RWPE2 (cell line): ENCODE results near the gene BRSK2.
"Not testable (repeated sequence)": the region's sequence is repeated elsewhere in the genome, so short reads cannot be mapped to it uniquely, and the experiment has no call there.

Experiments used
- ATAC-seq: fragments of 200-7000 bp; cut with Tn5 transposase; 3 replicates; pipeline ENCODE4 v1.9.1; 2021; ENCODE audit warnings: low read depth
- DNase-seq: peaks from one replicate; pipeline ENCODE4 v3.0.0-alpha.2; 2020; ENCODE audit warnings: low spot score
- H3K27ac ChIP-seq: fragments of 450-650 bp; 2 replicates; pipeline ENCODE4 v1.5.1; 2017; ENCODE audit warnings: mild to moderate bottlenecking; ENCODE audit not compliant: poor library complexity, severe bottlenecking
- H3K27me3 ChIP-seq: fragments of 250-450 bp; sonication (Bioruptor Pico); 2 replicates; pipeline ENCODE4 v1.5.1; 2021; ENCODE audit warnings: mild to moderate bottlenecking, moderate library complexity; ENCODE audit not compliant: insufficient read depth, poor library complexity, severe bottlenecking
- H3K36me3 ChIP-seq: fragments of 250-450 bp; sonication (Bioruptor Pico); 2 replicates; pipeline ENCODE4 v1.5.1; 2020; ENCODE audit warnings: low read depth, mild to moderate bottlenecking, moderate library complexity
- H3K4me1 ChIP-seq: fragments of 250-450 bp; sonication (Bioruptor Pico); 2 replicates; pipeline ENCODE4 v1.5.1; 2021; ENCODE audit warnings: mild to moderate bottlenecking, moderate library complexity; ENCODE audit not compliant: insufficient read depth, poor library complexity, severe bottlenecking
- H3K4me3 ChIP-seq: fragments of 250-450 bp; sonication (Bioruptor Pico); 2 replicates; pipeline ENCODE4 v1.5.1; 2021; ENCODE audit warnings: mild to moderate bottlenecking, moderate library complexity; ENCODE audit not compliant: severe bottlenecking
- H3K9me3 ChIP-seq: fragments of 250-450 bp; sonication (Bioruptor Pico); 2 replicates; pipeline ENCODE4 v1.5.1; 2021; ENCODE audit warnings: mild to moderate bottlenecking, moderate library complexity; ENCODE audit not compliant: severe bottlenecking
- TF ChIP-seq, protein P1 (sequence below): fragments of 450-650 bp; IDR thresholded peaks from one replicate; pipeline ENCODE4 v1.5.1; 2017; ENCODE audit warnings: mild to moderate bottlenecking, moderate library complexity; ENCODE audit not compliant: poor library complexity, severe bottlenecking

The BRSK2 gene

DNA sequence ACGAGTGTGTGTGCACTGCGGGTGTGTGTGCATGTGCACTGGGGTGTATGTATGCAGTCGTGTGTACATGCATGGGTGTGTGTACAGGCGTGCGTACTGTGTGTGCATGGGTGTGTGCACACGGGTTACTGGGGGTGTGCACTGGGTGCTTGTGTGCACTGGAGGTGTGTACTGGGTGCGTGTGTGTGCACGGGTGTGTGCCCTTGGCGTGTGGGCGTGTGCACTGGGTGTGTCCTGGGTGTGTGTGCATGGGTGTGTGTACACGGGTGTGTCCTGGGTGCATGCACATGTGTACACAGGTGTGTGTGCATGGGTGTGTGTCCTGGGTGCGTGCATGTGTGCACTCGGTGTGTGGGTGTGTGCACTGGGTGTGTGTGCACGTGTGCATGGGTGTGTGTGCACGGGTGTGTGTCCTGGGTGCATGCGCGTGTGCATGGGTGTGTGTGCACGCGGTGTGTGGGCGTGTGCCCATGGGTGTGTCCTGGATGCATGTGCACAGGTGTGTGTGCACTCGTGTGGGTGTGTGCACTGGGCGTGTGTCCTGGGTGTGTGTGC lies 39.1 kb downstream of the BRSK2 start:
- Histone ChIP-seq H3K36me3 (no peaks in the 10 kb centered on the region), H3K27ac (no peak overlapping the region), H3K4me3 (no peak overlapping the region), H3K27me3 (no peaks in the 10 kb centered on the region), H3K9me3 (no peaks in the 10 kb centered on the region), H3K4me1 (no peaks in the 10 kb centered on the region)
- ATAC-seq (no peak), DNase-seq (no peak)
- TF ChIP-seq, protein P1, sequence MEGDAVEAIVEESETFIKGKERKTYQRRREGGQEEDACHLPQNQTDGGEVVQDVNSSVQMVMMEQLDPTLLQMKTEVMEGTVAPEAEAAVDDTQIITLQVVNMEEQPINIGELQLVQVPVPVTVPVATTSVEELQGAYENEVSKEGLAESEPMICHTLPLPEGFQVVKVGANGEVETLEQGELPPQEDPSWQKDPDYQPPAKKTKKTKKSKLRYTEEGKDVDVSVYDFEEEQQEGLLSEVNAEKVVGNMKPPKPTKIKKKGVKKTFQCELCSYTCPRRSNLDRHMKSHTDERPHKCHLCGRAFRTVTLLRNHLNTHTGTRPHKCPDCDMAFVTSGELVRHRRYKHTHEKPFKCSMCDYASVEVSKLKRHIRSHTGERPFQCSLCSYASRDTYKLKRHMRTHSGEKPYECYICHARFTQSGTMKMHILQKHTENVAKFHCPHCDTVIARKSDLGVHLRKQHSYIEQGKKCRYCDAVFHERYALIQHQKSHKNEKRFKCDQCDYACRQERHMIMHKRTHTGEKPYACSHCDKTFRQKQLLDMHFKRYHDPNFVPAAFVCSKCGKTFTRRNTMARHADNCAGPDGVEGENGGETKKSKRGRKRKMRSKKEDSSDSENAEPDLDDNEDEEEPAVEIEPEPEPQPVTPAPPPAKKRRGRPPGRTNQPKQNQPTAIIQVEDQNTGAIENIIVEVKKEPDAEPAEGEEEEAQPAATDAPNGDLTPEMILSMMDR = no peak

DNA sequence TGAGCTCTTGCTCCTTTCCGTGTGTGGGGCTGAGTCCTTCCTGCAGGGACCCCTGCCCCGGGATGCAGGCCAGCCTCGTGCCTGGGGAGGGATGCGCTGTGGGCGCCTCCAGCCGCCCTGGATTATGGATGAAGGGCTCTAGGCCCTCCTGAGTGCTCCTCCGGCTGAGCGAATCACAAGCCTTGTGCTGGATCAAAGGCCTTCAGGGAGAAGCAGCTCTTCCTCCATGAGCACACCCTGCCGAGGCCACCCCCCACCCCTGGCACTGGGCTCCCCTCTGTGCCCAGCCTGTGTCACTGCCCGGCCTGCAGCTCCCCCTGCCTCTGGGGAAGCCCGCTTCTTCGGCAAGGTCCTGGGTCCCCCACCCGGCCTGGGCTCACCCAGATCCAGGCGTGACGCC lies 43.8 kb downstream of the BRSK2 start:
- DNase-seq (no peak), ATAC-seq (no peak)
- no peak overlapping the region for H3K27ac ChIP-seq
- no peak overlapping the region for H3K4me3 ChIP-seq
- H3K36me3 ChIP-seq = no peaks in the 10 kb centered on the region
- no peaks in the 10 kb centered on the region for H3K9me3 ChIP-seq
- H3K27me3 ChIP-seq = no peaks in the 10 kb centered on the region
- TF ChIP-seq, protein P1 = no peak
- H3K4me1 ChIP-seq = no peaks in the 10 kb centered on the region

DNA sequence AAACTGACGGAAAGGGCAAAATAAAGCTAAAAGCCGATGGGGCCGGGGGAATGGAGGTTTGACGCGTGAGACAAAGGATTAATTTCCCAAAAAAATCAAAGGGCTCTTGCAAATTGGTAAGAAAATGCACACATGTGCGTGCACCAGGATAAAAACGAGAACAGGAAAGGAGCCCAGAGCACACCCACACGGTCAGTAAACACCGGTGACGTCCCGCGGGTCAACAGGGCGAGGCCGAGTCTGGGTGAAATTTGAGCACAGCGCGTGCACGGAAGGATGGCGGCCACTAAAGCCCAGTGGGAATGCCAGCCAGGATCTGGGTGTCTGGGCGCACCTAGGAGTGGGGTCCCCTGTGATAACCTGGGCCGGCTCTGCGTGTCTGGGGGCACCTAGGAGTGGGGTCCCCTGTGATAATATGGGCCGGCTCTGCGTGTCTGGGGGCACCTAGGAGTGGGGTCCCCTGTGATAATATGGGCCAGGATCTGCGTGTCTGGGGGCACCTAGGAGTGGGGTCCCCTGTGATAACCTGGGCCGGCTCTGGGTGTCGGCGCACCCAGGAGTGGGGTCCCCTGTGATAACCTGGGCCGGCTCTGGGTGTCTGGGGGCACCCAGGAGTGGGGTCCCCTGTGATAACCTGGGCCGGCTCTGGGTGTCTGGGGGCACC lies 44.4 kb downstream of the BRSK2 start:
- no peaks in the 10 kb centered on the region for H3K27me3 ChIP-seq
- no peak overlapping the region for H3K4me3 ChIP-seq
- ATAC-seq (no peak), DNase-seq (no peak)
- TF ChIP-seq, protein P1 = no peak
- H3K9me3 ChIP-seq = no peaks in the 10 kb centered on the region
- no peaks in the 10 kb centered on the region for H3K36me3 ChIP-seq
- no peaks in the 10 kb centered on the region for H3K4me1 ChIP-seq
- H3K27ac ChIP-seq = no peak overlapping the region

DNA sequence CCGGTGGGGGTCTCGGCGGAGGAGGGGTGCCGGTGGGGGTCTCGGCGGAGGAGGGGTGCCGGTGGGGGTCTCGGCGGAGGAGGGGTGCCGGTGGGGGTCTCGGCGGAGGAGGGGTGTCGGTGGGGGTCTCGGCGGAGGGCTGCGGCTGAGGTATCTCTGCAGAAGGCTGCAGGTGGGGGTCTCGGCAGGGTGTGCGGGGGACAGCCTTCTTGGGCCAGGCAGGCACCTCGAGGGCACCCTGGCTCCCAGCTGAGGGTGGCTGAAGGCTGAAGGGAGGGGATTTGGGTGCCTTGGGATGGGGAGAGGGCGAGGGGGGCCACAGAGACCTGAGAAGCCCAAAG lies 45.7 kb downstream of the BRSK2 start:
- not testable (repeated sequence) for H3K27ac ChIP-seq, H3K9me3 ChIP-seq, H3K4me1 ChIP-seq, H3K36me3 ChIP-seq, ATAC-seq, H3K27me3 ChIP-seq, H3K4me3 ChIP-seq, DNase-seq

- no peaks in the 10 kb centered on the region for H3K27me3 ChIP-seq
- H3K4me3 ChIP-seq = no peak overlapping the region
- no peaks in the 10 kb centered on the region for H3K9me3 ChIP-seq
- TF ChIP-seq, protein P1 = no peak
- no peak for DNase-seq
- H3K36me3 ChIP-seq = no peaks in the 10 kb centered on the region
- no peaks in the 10 kb centered on the region for H3K4me1 ChIP-seq
- no peak overlapping the region for H3K27ac ChIP-seq
- peak; percentile 47 for ATAC-seq
Observed at GRCh38 chr11:1435820-1436467, 46.2 kb downstream of the BRSK2 start.
